ENCODE results near the gene LRP4.

Gene LRP4

GRCh38 chr11:46917109-46917761 lies 1.1 kb downstream of the LRP4 start:
- Histone ChIP-seq H3K36me3 (no peaks in the 10 kb centered on the region), H3K27ac (peak overlapping the region; percentile 42 to 61), H3K4me1 (peaks cover 0 to 53% (median 27%) of the 10 kb centered on the region in 4 donors), H3K9me3 (no peaks in the 10 kb centered on the region), H3K27me3 (peaks cover 0 to 4% of the 10 kb centered on the region in 2 donors), H3K4me3 (peak overlapping the region; percentile 53 to 58)
- intact Hi-C loops (cut with DNase I; ENCODE audit: low total_unique reads): no loop called here
- no peak for DNase-seq
- TF ChIP-seq CTCF (IDR thresholded peaks at IDR 0.05): no peak

- peak overlapping the region; percentile 42 to 61 for H3K27ac ChIP-seq
- peak in 1 of 2 donors; percentile 48 for DNase-seq
- peak overlapping the region; percentile 53 to 58 for H3K4me3 ChIP-seq
- no peak for TF ChIP-seq CTCF (IDR thresholded peaks at IDR 0.05)
- intact Hi-C loops (cut with DNase I; ENCODE audit: low total_unique reads): no loop called here
- H3K27me3 ChIP-seq: peaks cover 0 to 4% of the 10 kb centered on the region in 2 donors
- no peaks in the 10 kb centered on the region for H3K36me3 ChIP-seq
- peaks cover 0 to 53% (median 27%) of the 10 kb centered on the region in 4 donors for H3K4me1 ChIP-seq
- no peaks in the 10 kb centered on the region for H3K9me3 ChIP-seq
These were observed 1.9 kb downstream of the LRP4 start for GRCh38 chr11:46916286-46917108.

- H3K27me3 ChIP-seq: peaks cover 0 to 4% of the 10 kb centered on the region in 2 donors
- no peak for DNase-seq
- no peak for TF ChIP-seq CTCF (IDR thresholded peaks at IDR 0.05)
- H3K4me1 ChIP-seq: peaks cover 0 to 43% (median 24%) of the 10 kb centered on the region in 4 donors
- no peaks in the 10 kb centered on the region for H3K9me3 ChIP-seq
- no peak overlapping the region for H3K4me3 ChIP-seq
- intact Hi-C loops (cut with DNase I; ENCODE audit: low total_unique reads): no loop called here
- no peaks in the 10 kb centered on the region for H3K36me3 ChIP-seq
- no peak overlapping the region for H3K27ac ChIP-seq
These were observed 3.4 kb downstream of the LRP4 start for GRCh38 chr11:46914910-46915309.

- no peak for TF ChIP-seq CTCF (IDR thresholded peaks at IDR 0.05)
- peaks cover 0 to 4% of the 10 kb centered on the region in 2 donors for H3K27me3 ChIP-seq
- no peaks in the 10 kb centered on the region for H3K36me3 ChIP-seq
- no peak overlapping the region for H3K27ac ChIP-seq
- no peak for DNase-seq
- no peak overlapping the region for H3K4me3 ChIP-seq
- H3K9me3 ChIP-seq: no peaks in the 10 kb centered on the region
- H3K4me1 ChIP-seq: peaks cover 0 to 43% (median 24%) of the 10 kb centered on the region in 4 donors
- intact Hi-C loops (cut with DNase I; ENCODE audit: low total_unique reads): no loop called here
These were observed 4.0 kb downstream of the LRP4 start for GRCh38 chr11:46914363-46914762.

GRCh38 chr11:46913484-46913883 lies 4.9 kb downstream of the LRP4 start:
- no peak for TF ChIP-seq CTCF (IDR thresholded peaks at IDR 0.05)
- no peak overlapping the region for H3K27ac ChIP-seq
- peaks cover 0 to 37% (median 21%) of the 10 kb centered on the region in 4 donors for H3K4me1 ChIP-seq
- intact Hi-C loops (cut with DNase I; ENCODE audit: low total_unique reads): no loop called here
- H3K9me3 ChIP-seq: no peaks in the 10 kb centered on the region
- no peak overlapping the region for H3K4me3 ChIP-seq
- no peaks in the 10 kb centered on the region for H3K36me3 ChIP-seq
- H3K27me3 ChIP-seq: peaks cover 0 to 4% of the 10 kb centered on the region in 2 donors
- DNase-seq: no peak

All from tibial artery (tissue), 4 donors.